ENCODE results near the gene ZNF592.

Gene ZNF592

DNA sequence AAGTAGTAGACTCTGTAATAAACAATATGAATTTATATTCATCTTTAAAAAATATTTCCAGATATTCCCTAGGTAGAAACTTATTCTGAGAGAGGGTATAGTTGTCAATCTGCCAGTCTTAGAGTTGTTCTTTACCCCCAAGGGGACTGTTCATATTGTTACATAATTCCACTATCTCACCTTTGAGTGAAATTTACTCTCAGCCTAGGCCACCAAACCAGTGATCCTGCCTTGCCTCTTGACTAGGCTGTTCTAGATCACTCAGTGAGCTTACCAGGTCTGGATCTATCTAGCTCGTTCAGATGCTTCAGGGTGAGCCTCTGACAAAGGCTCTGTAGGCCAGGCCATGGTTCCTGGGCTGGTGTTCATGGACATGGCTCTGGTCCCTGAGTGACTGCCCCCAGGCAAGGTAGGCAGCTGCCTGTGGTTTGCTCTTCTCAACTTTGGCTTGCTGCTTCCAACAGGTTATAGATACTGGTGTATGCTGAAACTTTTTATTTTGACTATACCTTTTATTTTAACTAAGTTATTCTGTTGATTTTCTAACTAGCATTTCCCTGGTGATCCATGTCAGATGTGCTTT, 27.6 kb downstream of the ZNF592 start:
- DNase-seq (ENCODE audit: low spot score) = no peak

- no peak for DNase-seq (ENCODE audit: low spot score)
These were observed 29.8 kb downstream of the ZNF592 start for GRCh38 chr15:84778194-84778593.

GRCh38 chr15:84780492-84780891, 32.1 kb downstream of the ZNF592 start:
- no peak for DNase-seq (ENCODE audit: low spot score)

DNA sequence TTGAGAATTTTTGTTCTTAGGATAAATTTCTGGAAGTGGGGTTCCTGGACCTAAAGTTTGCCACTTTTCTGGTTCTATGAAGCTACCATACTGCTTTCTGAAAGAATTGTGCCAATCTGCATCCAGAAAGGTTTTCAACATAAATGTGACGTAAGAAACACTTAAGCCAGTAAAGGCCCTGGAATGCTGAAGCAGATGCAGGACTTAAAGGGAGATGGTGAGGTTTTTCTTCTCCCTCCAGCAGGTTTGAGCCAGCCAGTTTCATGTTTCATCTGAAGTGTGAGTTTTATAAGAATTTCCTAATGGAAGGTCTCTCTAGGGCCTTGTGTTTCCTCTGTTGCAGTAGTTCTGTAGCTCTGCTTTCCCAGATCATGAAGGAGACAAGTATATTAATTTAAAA, 33.1 kb downstream of the ZNF592 start:
- DNase-seq (ENCODE audit: low spot score) = no peak

- DNase-seq (ENCODE audit: low spot score) = no peak
These were observed 34.0 kb downstream of the ZNF592 start for GRCh38 chr15:84782346-84782745.

DNA sequence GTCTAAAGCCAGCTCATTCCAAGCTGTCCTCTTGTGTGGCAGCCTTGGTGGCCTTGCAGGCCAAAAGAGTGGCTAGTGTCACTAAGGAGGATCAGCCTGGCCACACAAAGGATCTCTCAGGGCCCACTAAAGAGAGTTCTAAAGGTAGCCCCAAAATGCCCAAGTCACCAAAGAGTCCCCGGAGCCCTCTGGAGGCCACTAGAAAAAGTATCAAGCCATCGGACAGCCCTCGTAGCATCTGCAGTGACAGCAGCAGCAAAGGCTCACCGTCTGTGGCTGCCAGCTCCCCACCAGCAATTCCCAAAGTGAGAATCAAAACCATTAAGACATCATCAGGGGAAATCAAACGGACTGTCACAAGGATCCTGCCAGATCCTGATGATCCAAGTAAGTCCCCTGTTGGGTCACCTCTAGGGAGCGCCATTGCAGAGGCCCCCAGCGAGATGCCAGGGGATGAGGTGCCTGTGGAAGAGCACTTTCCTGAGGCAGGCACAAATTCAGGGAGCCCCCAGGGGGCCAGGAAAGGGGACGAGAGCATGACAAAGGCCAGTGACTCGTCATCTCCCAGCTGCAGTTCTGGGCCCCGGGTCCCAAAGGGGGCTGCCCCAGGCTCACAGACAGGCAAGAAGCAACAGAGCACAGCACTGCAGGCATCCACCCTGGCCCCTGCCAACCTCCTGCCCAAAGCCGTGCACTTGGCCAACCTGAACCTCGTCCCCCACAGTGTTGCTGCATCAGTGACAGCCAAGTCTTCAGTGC, 35.3 kb downstream of the ZNF592 start:
- no peak for DNase-seq (ENCODE audit: low spot score)

- DNase-seq (ENCODE audit: low spot score) = no peak
These were observed 35.9 kb downstream of the ZNF592 start for GRCh38 chr15:84784262-84784661.

DNA sequence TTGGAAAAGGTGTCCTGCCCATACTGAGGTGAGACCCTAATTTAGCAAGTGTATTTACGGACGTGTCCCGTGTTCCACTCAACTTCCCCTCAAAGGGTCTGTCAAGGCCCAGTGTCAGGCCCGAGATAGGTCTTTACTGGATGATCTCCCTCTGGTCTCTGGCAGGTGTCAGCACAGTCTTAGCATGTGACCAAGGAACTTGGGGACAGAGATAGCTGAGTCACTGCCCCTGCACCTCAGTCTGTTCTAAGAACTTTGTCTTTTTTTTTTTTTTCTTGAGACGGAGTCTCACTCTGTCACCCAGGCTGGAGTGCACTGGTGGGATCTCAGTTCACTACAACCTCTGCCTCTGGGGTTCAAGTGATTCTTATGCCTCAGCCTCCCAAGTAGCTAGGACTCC, 36.7 kb downstream of the ZNF592 start:
- no peak for DNase-seq (ENCODE audit: low spot score)

DNA sequence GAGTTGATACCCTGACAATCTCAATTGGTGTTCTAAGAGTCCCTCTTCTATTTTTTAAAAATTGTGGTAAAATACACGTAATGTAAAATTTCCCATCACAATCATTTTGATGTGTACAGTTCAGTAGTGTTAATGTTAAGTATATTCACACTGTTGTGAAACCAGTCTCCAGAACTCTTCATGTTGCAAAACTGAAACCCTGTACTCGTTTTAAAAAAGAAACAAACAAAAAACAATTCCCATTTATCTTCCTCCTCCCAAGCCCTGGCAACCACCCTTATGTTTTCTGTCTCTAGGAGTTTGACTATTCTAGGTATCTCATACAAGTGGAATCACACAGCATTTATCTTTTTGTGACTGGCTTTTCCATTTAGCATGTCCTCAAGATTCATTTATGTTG, 40.1 kb downstream of the ZNF592 start:
- no peak for DNase-seq (ENCODE audit: low spot score)

DNA sequence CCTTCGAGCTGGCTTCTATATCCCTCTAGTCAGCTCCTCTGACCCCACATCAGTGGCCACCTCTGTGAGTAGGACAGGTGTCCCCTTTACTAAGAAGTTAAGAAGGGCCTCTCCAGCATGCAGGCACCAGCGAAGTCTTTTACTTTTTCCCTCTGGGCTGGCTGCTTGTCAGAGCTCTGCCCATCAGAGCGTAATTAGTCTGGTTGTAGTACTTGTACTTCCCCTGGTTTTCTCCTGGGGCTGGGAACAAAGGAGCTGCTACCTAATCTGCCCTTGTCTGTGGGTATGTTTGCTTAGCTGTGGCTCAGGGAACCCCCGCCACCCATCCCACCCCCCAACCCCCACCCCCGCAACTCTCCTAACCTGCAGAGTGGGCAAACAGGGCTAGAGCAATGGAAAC, 41.4 kb downstream of the ZNF592 start:
- DNase-seq (ENCODE audit: low spot score) = no peak

- no peak for DNase-seq (ENCODE audit: low spot score)
These were observed 42.3 kb downstream of the ZNF592 start for GRCh38 chr15:84790676-84791075.

DNA sequence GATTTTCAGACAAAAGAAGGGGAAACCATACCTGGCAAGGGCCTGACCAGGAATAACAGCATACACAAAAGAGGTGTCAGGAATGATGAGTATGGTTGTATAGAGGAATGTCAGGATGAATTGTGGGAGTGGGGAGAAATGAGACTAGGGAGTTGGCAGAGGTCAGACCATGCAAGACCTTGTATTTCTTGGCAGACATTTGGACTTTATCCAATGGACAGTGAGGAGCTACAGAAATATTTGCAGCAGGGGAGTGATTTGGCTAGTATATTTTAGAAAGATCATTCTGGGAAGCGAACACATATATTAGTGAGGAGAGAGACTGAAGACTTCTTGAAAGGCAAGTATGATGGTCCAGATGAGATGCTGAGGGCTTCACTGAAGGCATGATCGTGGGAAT, 43.4 kb downstream of the ZNF592 start:
- DNase-seq (ENCODE audit: low spot score) = no peak

DNA sequence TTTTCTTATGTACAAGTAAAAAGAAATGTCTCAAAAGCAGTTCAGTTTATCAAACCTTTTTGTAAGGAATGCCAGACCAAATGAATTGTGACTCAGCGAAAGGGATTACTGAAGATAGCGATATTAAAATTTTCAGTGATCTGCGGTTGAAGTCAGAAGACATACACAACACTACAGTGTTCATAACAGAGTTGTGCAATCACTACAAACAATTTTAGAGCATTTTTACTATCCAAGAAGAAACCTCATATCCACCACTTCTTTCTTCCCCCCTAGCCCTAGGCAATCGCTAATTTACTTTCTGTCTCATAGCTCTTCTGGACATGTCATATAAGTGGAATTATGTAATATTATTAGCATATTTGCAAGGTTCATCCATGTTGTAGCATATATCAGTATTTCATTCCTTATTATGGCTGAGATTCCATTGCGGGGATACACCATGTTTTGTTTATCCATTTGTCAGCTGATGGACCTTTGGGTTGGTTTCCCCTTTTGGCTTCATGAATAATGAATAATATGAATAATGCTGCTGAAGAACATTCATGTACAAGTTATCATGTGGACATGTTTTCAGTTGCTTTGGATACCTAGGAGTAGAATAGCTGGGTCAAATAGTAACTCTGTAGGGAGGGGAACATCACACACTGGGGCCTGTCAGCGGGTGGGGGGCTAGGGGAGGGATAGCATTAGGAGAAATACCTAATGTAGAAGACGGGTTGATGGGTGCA, 45.2 kb downstream of the ZNF592 start:
- DNase-seq (ENCODE audit: low spot score) = no peak

DNA sequence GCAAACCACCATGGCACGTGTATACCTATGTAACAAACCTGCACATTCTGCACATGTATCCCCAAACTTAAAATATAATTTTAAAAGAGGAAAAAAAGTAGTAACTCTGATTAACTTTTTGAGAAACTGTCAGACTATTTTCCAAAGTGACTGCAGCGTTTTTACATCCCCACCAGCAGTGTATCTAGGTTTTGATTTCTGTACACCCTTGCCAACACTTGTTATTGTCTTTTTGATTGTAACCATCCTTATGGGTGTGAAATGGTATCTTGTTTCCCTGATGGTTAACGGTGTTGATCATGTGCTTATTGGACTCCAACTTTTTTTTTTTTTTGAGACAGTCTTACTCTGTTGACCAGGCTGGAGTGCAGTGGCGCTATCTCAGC, 45.8 kb downstream of the ZNF592 start:
- no peak for DNase-seq (ENCODE audit: low spot score)

GRCh38 chr15:84795186-84795585, 46.8 kb downstream of the ZNF592 start:
- DNase-seq (ENCODE audit: low spot score) = no peak

DNA sequence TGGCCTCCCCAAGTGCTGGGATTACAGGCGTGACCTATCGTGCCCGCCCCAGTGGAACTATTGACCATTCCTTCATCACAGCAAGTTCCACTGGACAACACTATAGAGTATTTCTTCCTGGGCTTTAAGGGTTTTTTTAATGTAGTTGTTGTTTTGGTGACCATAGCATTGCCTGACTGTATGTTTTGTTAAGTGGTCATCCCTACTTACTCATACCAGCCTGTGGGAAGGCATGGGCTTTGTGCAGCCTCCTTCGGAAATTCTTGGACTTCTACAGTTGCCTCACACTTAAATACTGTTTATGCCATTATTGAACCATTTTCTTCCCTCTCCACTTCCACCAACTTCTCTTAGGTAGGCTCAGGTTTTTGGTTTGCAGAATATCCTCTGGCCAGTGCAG, 48.8 kb downstream of the ZNF592 start:
- no peak for DNase-seq (ENCODE audit: low spot score)

GRCh38 chr15:84797801-84798200, 49.4 kb downstream of the ZNF592 start:
- no peak for DNase-seq (ENCODE audit: low spot score)

- no peak for DNase-seq (ENCODE audit: low spot score)
These were observed 50.1 kb downstream of the ZNF592 start for GRCh38 chr15:84798436-84798946.

DNA sequence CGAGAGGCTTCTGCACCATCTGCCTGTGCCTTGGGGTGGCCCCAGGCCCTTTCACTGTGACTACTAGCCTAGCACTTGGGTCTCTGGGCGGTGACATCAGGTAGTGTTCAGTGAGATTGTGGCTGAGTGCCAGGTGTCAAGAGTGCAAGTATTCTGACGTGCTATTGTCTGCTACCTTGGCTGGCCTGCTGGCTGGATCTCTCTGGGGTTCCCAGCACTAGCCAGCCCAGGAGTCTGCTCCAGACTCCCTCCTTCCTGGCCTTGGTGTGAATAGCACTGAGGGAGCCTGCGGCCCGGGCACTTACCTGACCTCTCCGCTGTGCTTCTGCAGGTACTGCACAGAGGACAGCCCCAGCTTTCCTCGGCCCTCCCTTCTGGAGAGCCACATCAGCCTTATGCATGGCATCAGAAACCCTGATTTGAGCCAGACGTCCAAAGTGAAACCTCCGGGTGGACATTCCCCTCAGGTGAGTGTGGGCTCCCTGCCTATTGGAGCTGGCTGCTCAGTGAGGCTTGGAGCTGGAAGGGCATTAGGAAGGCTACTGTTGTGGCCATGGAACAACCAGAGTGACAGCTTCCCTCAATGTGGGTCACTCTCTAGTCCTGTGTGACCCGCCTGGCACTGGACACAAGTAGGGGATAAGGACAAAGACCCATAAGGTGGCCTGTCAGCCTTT, 51.3 kb downstream of the ZNF592 start:
- DNase-seq (ENCODE audit: low spot score) = no peak

- DNase-seq (ENCODE audit: low spot score) = no peak
These were observed 52.0 kb downstream of the ZNF592 start for GRCh38 chr15:84800365-84800806.

GRCh38 chr15:84804005-84804900, 55.9 kb downstream of the ZNF592 start:
- DNase-seq (ENCODE audit: low spot score) = no peak

Data from RKO (cell line).